ENCODE measurements around the gene EFNB2. TPM values are rescaled to one million over a fixed set of nuclear protein-coding genes. Genes with fewer than 3 reads are reported as not detected.

Gene EFNB2
- polyA plus RNA-seq, 1 experiment = 2.6 TPM

GRCh38 chr13:106498158-106498557, 37.3 kb downstream of the EFNB2 start:
- no peak for TF ChIP-seq CTCF (IDR thresholded peaks at IDR 0.05; ENCODE audit: low read depth, low read length)
- no peak for DNase-seq (ENCODE audit: low read depth, low spot score)
- Histone ChIP-seq H3K27me3 (ENCODE audit: control insufficient read depth, insufficient read depth, low read length) (no peaks in the 10 kb centered on the region), H3K4me3 (ENCODE audit: low read depth, low read length) (no peak overlapping the region), H3K27ac (ENCODE audit: low read depth, low read length) (no peak overlapping the region), H3K9me3 (ENCODE audit: control insufficient read depth, insufficient read depth, low read length) (no peaks in the 10 kb centered on the region)
- POLR2A ChIA-PET = no interaction called here
- CTCF ChIA-PET = no interaction called here

- no peak for DNase-seq (ENCODE audit: low read depth, low spot score)
- POLR2A ChIA-PET = no interaction called here
- H3K27ac ChIP-seq (ENCODE audit: low read depth, low read length) = no peak overlapping the region
- no peak for TF ChIP-seq CTCF (IDR thresholded peaks at IDR 0.05; ENCODE audit: low read depth, low read length)
- H3K4me3 ChIP-seq (ENCODE audit: low read depth, low read length) = no peak overlapping the region
- H3K9me3 ChIP-seq (ENCODE audit: control insufficient read depth, insufficient read depth, low read length) = no peaks in the 10 kb centered on the region; the same call in 1 of the 2 replicates
- CTCF ChIA-PET = no interaction called here
- no peaks in the 10 kb centered on the region for H3K27me3 ChIP-seq (ENCODE audit: control insufficient read depth, insufficient read depth, low read length)
These were observed 38.4 kb downstream of the EFNB2 start for GRCh38 chr13:106497079-106497478.

- H3K9me3 ChIP-seq (ENCODE audit: control insufficient read depth, insufficient read depth, low read length) = no peaks in the 10 kb centered on the region; the same call in 1 of the 2 replicates
- POLR2A ChIA-PET = no interaction called here
- CTCF ChIA-PET = no interaction called here
These were observed 39.1 kb downstream of the EFNB2 start for GRCh38 chr13:106496072-106496997.

GRCh38 chr13:106494936-106495335, 40.5 kb downstream of the EFNB2 start:
- DNase-seq (ENCODE audit: low read depth, low spot score) = no peak
- TF ChIP-seq CTCF (IDR thresholded peaks at IDR 0.05; ENCODE audit: low read depth, low read length) = no peak
- POLR2A ChIA-PET = no interaction called here
- Histone ChIP-seq H3K9me3 (ENCODE audit: control insufficient read depth, insufficient read depth, low read length) (no peaks in the 10 kb centered on the region; the same call in 1 of the 2 replicates), H3K27me3 (ENCODE audit: control insufficient read depth, insufficient read depth, low read length) (no peaks in the 10 kb centered on the region), H3K4me3 (ENCODE audit: low read depth, low read length) (no peak overlapping the region), H3K27ac (ENCODE audit: low read depth, low read length) (no peak overlapping the region)
- CTCF ChIA-PET = interaction anchor here (0.6 kb wide), 1 partner anchor 13 kb away, joined by 3 read pairs; no protein-coding TSS in a partner anchor

More at GRCh38 chr13:106496072-106496997, 39.1 kb downstream of the EFNB2 start:
- no peak for DNase-seq (ENCODE audit: low read depth, low spot score)
- Histone ChIP-seq H3K4me3 (ENCODE audit: low read depth, low read length) (no peak overlapping the region), H3K27me3 (ENCODE audit: control insufficient read depth, insufficient read depth, low read length) (no peaks in the 10 kb centered on the region), H3K27ac (ENCODE audit: low read depth, low read length) (no peak overlapping the region)
- no peak for TF ChIP-seq CTCF (IDR thresholded peaks at IDR 0.05; ENCODE audit: low read depth, low read length)

- Histone ChIP-seq H3K27me3 (ENCODE audit: control insufficient read depth, insufficient read depth, low read length) (no peaks in the 10 kb centered on the region), H3K4me3 (ENCODE audit: low read depth, low read length) (no peak overlapping the region), H3K27ac (ENCODE audit: low read depth, low read length) (no peak overlapping the region), H3K9me3 (ENCODE audit: control insufficient read depth, insufficient read depth, low read length) (no peaks in the 10 kb centered on the region; the same call in 1 of the 2 replicates)
- TF ChIP-seq CTCF (IDR thresholded peaks at IDR 0.05; ENCODE audit: low read depth, low read length) = no peak
- no peak for DNase-seq (ENCODE audit: low read depth, low spot score)
- ChIA-PET CTCF (no interaction called here), POLR2A (no interaction called here)
These were observed 41.0 kb downstream of the EFNB2 start for GRCh38 chr13:106494506-106494905.

Measured in AG04450 (cell line).